H1 (cell line): ENCODE data around the gene TSPAN15. TPM values are rescaled to one million over a fixed set of nuclear protein-coding genes. Genes with fewer than 3 reads are reported as not detected.

ENCODE experiments used
- CTCF ChIA-PET: fragments of 300-600 bp; sonication (Branson Sonifier 250); formaldehyde crosslinking; loops from one replicate; lab custom pipeline; 2021; ENCODE audit not compliant: partially characterized antibody; lab: Charles Lee
- POLR2A ChIA-PET: fragments of 300-600 bp; sonication (Branson Sonifier 250); formaldehyde crosslinking; loops from one replicate; lab custom pipeline; 2021; ENCODE audit warnings: inconsistent platforms; ENCODE audit not compliant: partially characterized antibody; lab: Charles Lee
- DNase-seq, 2 experiments: peaks; one replicate each; pipeline versions ENCODE4 v3.0.0 to v3.0.0-alpha.2; 2010 to 2022; ENCODE audit warnings: low spot score in 2 of 2, low read depth in 1 of 2, mixed read lengths in 1 of 2
- FAIRE-seq: peaks from 2 replicates; lab custom pipeline; 2011; peaks lifted over from hg19 to GRCh38; lab: Jason Lieb, UNC
- H2AFZ ChIP-seq: 2 replicates; pipeline ENCODE4 v1.8.1; 2012; ENCODE audit warnings: low read length, inconsistent platforms
- H2AK5ac ChIP-seq: 2 replicates; pipeline ENCODE4 v1.6.1; 2013; ENCODE audit warnings: low read depth, low read length
- H2BK120ac ChIP-seq: replicated peaks from 2 replicates; pipeline ENCODE3; 2013; ENCODE audit warnings: low read depth, low read length, inconsistent platforms
- H2BK12ac ChIP-seq: 2 replicates; pipeline ENCODE4 v1.6.1; 2013; ENCODE audit warnings: low read depth, low read length
- H2BK15ac ChIP-seq: 2 replicates; pipeline ENCODE4 v1.6.1; 2013; ENCODE audit warnings: low read length
- H2BK20ac ChIP-seq: 2 replicates; pipeline ENCODE4 v1.6.1; 2013; ENCODE audit warnings: low read length
- H2BK5ac ChIP-seq: 2 replicates; pipeline ENCODE4 v1.6.1; 2013; ENCODE audit warnings: low read depth, low read length
- H3K14ac ChIP-seq: 2 replicates; pipeline ENCODE4 v1.6.1; 2013; ENCODE audit warnings: inconsistent platforms; ENCODE audit not compliant: insufficient read length
- H3K18ac ChIP-seq: 2 replicates; pipeline ENCODE4 v1.6.1; 2013; ENCODE audit warnings: low read length; ENCODE audit errors: extremely low read depth
- H3K23ac ChIP-seq: 2 replicates; pipeline ENCODE4 v1.6.1; 2013; ENCODE audit warnings: inconsistent platforms; ENCODE audit not compliant: insufficient read length
- H3K23me2 ChIP-seq: 2 replicates; pipeline ENCODE4 v1.6.1; 2013; ENCODE audit warnings: low read depth, low read length
- H3K27ac ChIP-seq: 2 replicates; pipeline ENCODE4 v1.6.1; 2011; ENCODE audit warnings: low read depth, low read length, inconsistent platforms
- H3K27me3 ChIP-seq, 4 experiments: replicated peaks in 1 of 4; 1 replicate in 1 of 4; 2 replicates in 3 of 4; pipeline versions ENCODE4 v1.6.1 to v1.8.1; 2011 to 2013; ENCODE audit warnings: low read length in 3 of 4, mild to moderate bottlenecking in 3 of 4, inconsistent platforms in 2 of 4, mixed read lengths in 2 of 4, moderate library complexity in 1 of 4; ENCODE audit not compliant: control insufficient read depth in 3 of 4, insufficient read depth in 3 of 4; ENCODE audit errors: extremely low read depth in 1 of 4
- H3K36me3 ChIP-seq, 4 experiments: 2 replicates each; pipeline versions ENCODE4 v1.6.1 to v1.8.1; 2011 to 2013; ENCODE audit warnings: mild to moderate bottlenecking in 4 of 4, low read length in 3 of 4, moderate library complexity in 2 of 4, control low read depth in 1 of 4, inconsistent platforms in 1 of 4; ENCODE audit not compliant: insufficient read depth in 4 of 4, control insufficient read depth in 2 of 4
- H3K4ac ChIP-seq: replicated peaks from 2 replicates; pipeline ENCODE3; 2013; ENCODE audit warnings: low read length, low read depth, mixed read lengths, inconsistent platforms; ENCODE audit not compliant: insufficient read length
- H3K4me1 ChIP-seq, 4 experiments: replicated peaks in 1 of 4; 1 replicate in 1 of 4; 2 replicates in 3 of 4; pipeline versions ENCODE4 v1.6.1 to v1.8.1; 2011 to 2013; ENCODE audit warnings: low read length in 3 of 4, inconsistent platforms in 2 of 4, mixed read lengths in 1 of 4; ENCODE audit not compliant: insufficient read depth in 4 of 4, control insufficient read depth in 3 of 4
- H3K4me2 ChIP-seq, 2 experiments: 2 replicates each; pipeline versions ENCODE4 v1.6.1 to v1.8.1; 2011 to 2013; ENCODE audit warnings: low read depth in 2 of 2, low read length in 2 of 2, control low read depth in 1 of 2, inconsistent platforms in 1 of 2, mild to moderate bottlenecking in 1 of 2; ENCODE audit not compliant: insufficient read depth in 1 of 2
- H3K4me3 ChIP-seq, 4 experiments: fragments of 200-600, 300-600 bp in 1 of 4; sonication (generic), shearing (Covaris generic), sonication (Bioruptor Twin) in 1 of 4; 2 replicates each; pipeline versions ENCODE4 v1.5.1 to v1.8.1; 2011 to 2016; ENCODE audit warnings: low read length in 4 of 4, low read depth in 3 of 4, control low read depth in 2 of 4, inconsistent platforms in 2 of 4, mild to moderate bottlenecking in 2 of 4, mixed read lengths in 1 of 4, moderate library complexity in 1 of 4; ENCODE audit not compliant: insufficient read depth in 2 of 4; ENCODE audit errors: extremely low read depth in 1 of 4
- H3K56ac ChIP-seq: replicated peaks from 2 replicates; pipeline ENCODE3; 2013; ENCODE audit warnings: low read depth, mild to moderate bottlenecking, mixed read lengths, low read length, inconsistent platforms; ENCODE audit not compliant: insufficient read length
- H3K79me1 ChIP-seq: 2 replicates; pipeline ENCODE4 v1.6.1; 2013; ENCODE audit warnings: low read depth, low read length, control low read depth
- H3K79me2 ChIP-seq, 2 experiments: 2 replicates each; pipeline versions ENCODE4 v1.6.1 to v1.8.1; 2012 to 2013; ENCODE audit warnings: low read length in 2 of 2, mild to moderate bottlenecking in 2 of 2, inconsistent platforms in 1 of 2; ENCODE audit not compliant: insufficient read depth in 2 of 2, control insufficient read depth in 1 of 2
- H3K9ac ChIP-seq, 4 experiments: replicated peaks in 1 of 4; 1 replicate in 1 of 4; 2 replicates in 3 of 4; pipeline versions ENCODE4 v1.6.1 to v1.8.1; 2011 to 2013; ENCODE audit warnings: low read depth in 3 of 4, low read length in 3 of 4, control low read depth in 2 of 4, mild to moderate bottlenecking in 2 of 4, moderate library complexity in 2 of 4, inconsistent platforms in 1 of 4; ENCODE audit errors: extremely low read depth in 1 of 4
- H3K9me3 ChIP-seq, 2 experiments: 2 replicates each; pipeline versions ENCODE4 v1.6.1 to v1.8.1; 2012 to 2013; ENCODE audit warnings: mild to moderate bottlenecking in 2 of 2, moderate library complexity in 2 of 2, control low read depth in 1 of 2, inconsistent platforms in 1 of 2, low read depth in 1 of 2, low read length in 1 of 2, mixed read lengths in 1 of 2; ENCODE audit not compliant: insufficient read depth in 2 of 2
- H4K20me1 ChIP-seq, 2 experiments: replicated peaks in 1 of 2; 2 replicates each; pipeline versions ENCODE3 to v1.8.1; 2011 to 2013; ENCODE audit warnings: inconsistent platforms in 2 of 2, low read length in 2 of 2, mild to moderate bottlenecking in 1 of 2; ENCODE audit not compliant: insufficient read depth in 2 of 2, control insufficient read depth in 1 of 2
- H4K5ac ChIP-seq: 2 replicates; pipeline ENCODE4 v1.6.1; 2013; ENCODE audit warnings: low read length, low read depth, mixed read lengths, inconsistent platforms; ENCODE audit not compliant: insufficient read length
- H4K8ac ChIP-seq: 2 replicates; pipeline ENCODE4 v1.8.0; 2013; ENCODE audit warnings: mild to moderate bottlenecking, moderate library complexity, low read length, inconsistent platforms; ENCODE audit not compliant: insufficient read depth; ENCODE audit errors: extremely low read depth
- H4K91ac ChIP-seq: replicated peaks from 2 replicates; pipeline ENCODE3; 2013; ENCODE audit warnings: low read length, mixed read lengths, inconsistent platforms; ENCODE audit not compliant: insufficient read length
- CBX5 ChIP-seq: fragments of 300-800, 300-1000 bp; sonication (generic); IDR thresholded peaks from 2 replicates; pipeline ENCODE4 v1.7.1; 2016; ENCODE audit warnings: antibody characterized with exemption, low read length, low read depth
- CHD1 ChIP-seq: IDR thresholded peaks from 2 replicates; pipeline ENCODE4 v1.6.1; 2012; ENCODE audit warnings: low read depth, low read length, improper control_type of control experiment
- POU5F1 ChIP-seq: IDR thresholded peaks from 2 replicates; pipeline ENCODE4 v1.6.1; 2011; ENCODE audit warnings: low read depth, mild to moderate bottlenecking, low read length, moderate library complexity
- SP1 ChIP-seq: IDR thresholded peaks from 2 replicates; pipeline ENCODE4 v1.6.1; 2011; ENCODE audit warnings: low read depth, low read length
- SUZ12 ChIP-seq: fragments of 200-600 bp; sonication (generic); IDR thresholded peaks from 2 replicates; pipeline ENCODE4 v1.6.1; 2012; ENCODE audit warnings: mild to moderate bottlenecking, inconsistent platforms, low read length, moderate library complexity, mixed read lengths
- ZNF274 ChIP-seq: IDR thresholded peaks from 2 replicates; pipeline ENCODE4 v1.7.0; 2012; ENCODE audit warnings: low read length, borderline replicate concordance; ENCODE audit errors: extremely low read depth
- WGBS, 2 experiments: shearing (Covaris generic) in 1 of 2; methylation state at CpG; one replicate each; pipeline versions ENCODE4 v1.1.6 to v1.1.7; 2013 to 2015; ENCODE audit warnings: low lambda C conversion rate in 2 of 2, mixed read lengths in 2 of 2, inconsistent platforms in 1 of 2, low coverage in 1 of 2, missing lambda C conversion rate in 1 of 2; ENCODE audit not compliant: insufficient replicate concordance in 2 of 2, insufficient coverage in 1 of 2, insufficient read length in 1 of 2; ENCODE audit errors: extremely low coverage in 1 of 2, missing lambda C conversion rate in 1 of 2; 5-methylcytosine and 5-hydroxymethylcytosine counted together
- polyA plus RNA-seq, 7 experiments: library from polyadenylated mRNA; depleted of rRNA in 3 of 7; stranded (reverse) in 5 of 7; unstranded in 2 of 7; fragments of >200 nt in 5 of 7; fragments of 200-250 nt in 2 of 7; gene quantifications; 1 replicate in 5 of 7; 2 replicates in 1 of 7; 4 replicates in 1 of 7; pipeline versions ENCODE4 v1.2.1 to v1.2.3, GENCODE V29; 2011 to 2013; ENCODE audit warnings: missing spikeins in 2 of 7, mixed read lengths in 2 of 7
- total RNA-seq: library from RNA; stranded (reverse); fragmentation: NEBNext Ultra II Directional; extraction: Animal tissue kit (Norgen Biotek cat#: 25700); gene quantifications from 2 replicates; pipeline ENCODE4 v1.2.1, GENCODE V29; 2021
- TF ChIP-seq, protein P1 (sequence below), 3 experiments: IDR thresholded peaks; 1 replicate in 2 of 3; 2 replicates in 1 of 3; pipeline versions ENCODE4 v1.5.1 to v1.6.1; 2011; ENCODE audit warnings: low read length in 3 of 3, mild to moderate bottlenecking in 3 of 3, inconsistent platforms in 2 of 3, low read depth in 1 of 3, moderate library complexity in 1 of 3; ENCODE audit not compliant: insufficient read depth in 1 of 3; ENCODE audit errors: control extremely low read depth in 1 of 3

TSPAN15 gene
- total and polyA plus RNA-seq, 2 of the 8 experiments (the other 6 are each of a cell fraction or from before 2014, with no cell fraction given): 9.7 to 20.0 TPM

DNA sequence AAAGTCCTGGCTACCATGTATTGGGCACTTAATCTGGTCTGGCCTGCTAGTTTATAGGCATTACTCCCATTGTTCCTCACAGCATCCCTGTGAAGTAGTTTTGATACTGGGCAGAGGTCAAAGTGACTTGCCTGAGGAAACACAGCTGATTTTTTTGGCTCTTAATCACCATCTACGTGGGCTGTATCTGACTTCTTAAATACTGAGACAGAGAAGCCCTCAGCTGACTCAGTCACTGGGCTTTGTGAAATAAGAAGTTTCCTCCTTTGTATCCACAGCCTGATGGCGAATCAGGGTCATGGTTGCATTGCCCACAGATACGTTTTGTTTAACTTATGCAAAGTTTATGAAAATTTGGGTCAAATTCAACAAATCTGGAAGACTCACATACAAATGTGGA is 47.7 kb upstream of the TSPAN15 start:
- FAIRE-seq: no peak
- TF ChIP-seq SUZ12 (no peak), SP1 (no peak), CBX5 (no peak), CHD1 (no peak), ZNF274 (no peak), POU5F1 (no peak)
- TF ChIP-seq, protein P1, sequence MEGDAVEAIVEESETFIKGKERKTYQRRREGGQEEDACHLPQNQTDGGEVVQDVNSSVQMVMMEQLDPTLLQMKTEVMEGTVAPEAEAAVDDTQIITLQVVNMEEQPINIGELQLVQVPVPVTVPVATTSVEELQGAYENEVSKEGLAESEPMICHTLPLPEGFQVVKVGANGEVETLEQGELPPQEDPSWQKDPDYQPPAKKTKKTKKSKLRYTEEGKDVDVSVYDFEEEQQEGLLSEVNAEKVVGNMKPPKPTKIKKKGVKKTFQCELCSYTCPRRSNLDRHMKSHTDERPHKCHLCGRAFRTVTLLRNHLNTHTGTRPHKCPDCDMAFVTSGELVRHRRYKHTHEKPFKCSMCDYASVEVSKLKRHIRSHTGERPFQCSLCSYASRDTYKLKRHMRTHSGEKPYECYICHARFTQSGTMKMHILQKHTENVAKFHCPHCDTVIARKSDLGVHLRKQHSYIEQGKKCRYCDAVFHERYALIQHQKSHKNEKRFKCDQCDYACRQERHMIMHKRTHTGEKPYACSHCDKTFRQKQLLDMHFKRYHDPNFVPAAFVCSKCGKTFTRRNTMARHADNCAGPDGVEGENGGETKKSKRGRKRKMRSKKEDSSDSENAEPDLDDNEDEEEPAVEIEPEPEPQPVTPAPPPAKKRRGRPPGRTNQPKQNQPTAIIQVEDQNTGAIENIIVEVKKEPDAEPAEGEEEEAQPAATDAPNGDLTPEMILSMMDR (IDR thresholded peaks at IDR 0.05; ENCODE audit: control extremely low read depth in 1 of 3, insufficient read depth in 1 of 3, low read depth in 1 of 3, low read length in 3 of 3): no peak
- DNase-seq: no peak

More for the DNA sequence above, 47.7 kb upstream of the TSPAN15 start:
- no peak overlapping the region for H2BK15ac ChIP-seq
- H2AK5ac ChIP-seq: no peak overlapping the region
- no peak overlapping the region for H3K9ac ChIP-seq
- no peak overlapping the region for H2AFZ ChIP-seq
- H2BK5ac ChIP-seq: no peak overlapping the region
- H3K14ac ChIP-seq: no peak overlapping the region
- no peak overlapping the region for H3K23ac ChIP-seq
- H4K5ac ChIP-seq: no peak overlapping the region
- no peak overlapping the region for H2BK20ac ChIP-seq
- H3K79me2 ChIP-seq: no peaks in the 10 kb centered on the region
- peaks cover 0 to 5% of the 10 kb centered on the region in 2 experiments for H4K20me1 ChIP-seq
- ChIA-PET CTCF (interaction anchor here (1.0 to 7.6 kb wide), 6 partner anchors 12 to 304 kb away, joined by 3 to 69 read pairs (median 3); partner anchors contain the start of gene TACR2), POLR2A (interaction anchor here (0.6 to 1.1 kb wide), 2 partner anchors 14 to 287 kb away, joined by 3 read pairs; no protein-coding TSS in a partner anchor)
- H4K91ac ChIP-seq: no peak overlapping the region
- no peak overlapping the region for H3K18ac ChIP-seq
- no peaks in the 10 kb centered on the region for H3K79me1 ChIP-seq
- no peak overlapping the region for H2BK120ac ChIP-seq
- H3K27ac ChIP-seq: no peak overlapping the region
- H2BK12ac ChIP-seq: no peak overlapping the region
- H3K4me2 ChIP-seq: no peak overlapping the region
- no peaks in the 10 kb centered on the region for H3K27me3 ChIP-seq
- H3K4me3 ChIP-seq: no peak overlapping the region
- H3K56ac ChIP-seq: no peak overlapping the region
- 86% methylated on average over 3 of the region's 3 CpGs; no CpG with 5 or more reads in 1 of the 2 experiments for WGBS, 2 experiments
- H3K23me2 ChIP-seq: no peaks in the 10 kb centered on the region
- H3K4me1 ChIP-seq: peaks cover 0 to 10% (median 7%) of the 10 kb centered on the region in 4 experiments; a peak in 6 of 7 replicates
- H3K36me3 ChIP-seq: peaks cover 4 to 25% (median 19%) of the 10 kb centered on the region in 4 experiments; a peak in 6 of 8 replicates
- H4K8ac ChIP-seq: no peak overlapping the region
- H3K9me3 ChIP-seq: no peaks in the 10 kb centered on the region
- no peak overlapping the region for H3K4ac ChIP-seq
